ENCODE measurements around the gene CAMKK1.

DNA sequence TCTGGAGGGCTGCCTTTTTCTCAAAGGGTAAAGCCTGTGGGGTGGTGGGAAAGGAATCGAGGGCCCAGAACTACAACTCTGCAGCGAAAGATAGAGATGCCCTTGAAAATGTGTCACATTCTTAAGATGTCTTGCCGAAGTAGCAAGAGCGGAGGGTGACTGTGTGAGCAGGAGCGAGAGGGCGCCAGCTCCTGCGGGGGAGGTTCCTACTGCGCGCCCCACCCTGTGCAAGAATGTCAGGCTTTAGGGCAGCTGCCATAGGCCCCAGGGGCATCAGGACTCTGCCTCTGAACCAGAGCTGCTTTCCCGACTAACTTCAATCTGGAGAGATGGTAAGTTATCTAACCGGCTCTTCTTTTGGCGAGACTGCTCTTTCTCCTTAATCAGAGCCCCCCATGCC lies 80.1 kb downstream of the CAMKK1 start:
- TF ChIP-seq, protein P1, sequence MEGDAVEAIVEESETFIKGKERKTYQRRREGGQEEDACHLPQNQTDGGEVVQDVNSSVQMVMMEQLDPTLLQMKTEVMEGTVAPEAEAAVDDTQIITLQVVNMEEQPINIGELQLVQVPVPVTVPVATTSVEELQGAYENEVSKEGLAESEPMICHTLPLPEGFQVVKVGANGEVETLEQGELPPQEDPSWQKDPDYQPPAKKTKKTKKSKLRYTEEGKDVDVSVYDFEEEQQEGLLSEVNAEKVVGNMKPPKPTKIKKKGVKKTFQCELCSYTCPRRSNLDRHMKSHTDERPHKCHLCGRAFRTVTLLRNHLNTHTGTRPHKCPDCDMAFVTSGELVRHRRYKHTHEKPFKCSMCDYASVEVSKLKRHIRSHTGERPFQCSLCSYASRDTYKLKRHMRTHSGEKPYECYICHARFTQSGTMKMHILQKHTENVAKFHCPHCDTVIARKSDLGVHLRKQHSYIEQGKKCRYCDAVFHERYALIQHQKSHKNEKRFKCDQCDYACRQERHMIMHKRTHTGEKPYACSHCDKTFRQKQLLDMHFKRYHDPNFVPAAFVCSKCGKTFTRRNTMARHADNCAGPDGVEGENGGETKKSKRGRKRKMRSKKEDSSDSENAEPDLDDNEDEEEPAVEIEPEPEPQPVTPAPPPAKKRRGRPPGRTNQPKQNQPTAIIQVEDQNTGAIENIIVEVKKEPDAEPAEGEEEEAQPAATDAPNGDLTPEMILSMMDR (conservative IDR thresholded peaks at IDR 0.05; ENCODE audit: low read depth, low read length) = no peak
- TF ChIP-seq POLR2A (IDR thresholded peaks at IDR 0.05; ENCODE audit: low read depth, low read length) (no peak), RAD21 (IDR thresholded peaks at IDR 0.05; ENCODE audit: low read length) (no peak), MXI1 (IDR thresholded peaks at IDR 0.05; ENCODE audit: borderline replicate concordance, low read depth, low read length) (no peak), MAZ (IDR thresholded peaks at IDR 0.05; ENCODE audit: borderline replicate concordance, low read depth, low read length) (no peak)
